GM11168 (cell line): ENCODE results near the gene DIPK1B.

Source experiments
- in situ Hi-C: fragments of 300-500 bp; cut with MboI; formaldehyde crosslinking; loops from one replicate; pipeline ENCODE4 v1.12.0; 2022; ENCODE audit warnings: low sequenced_read_pairs; ENCODE audit not compliant: unreplicated experiment

DIPK1B gene

DNA sequence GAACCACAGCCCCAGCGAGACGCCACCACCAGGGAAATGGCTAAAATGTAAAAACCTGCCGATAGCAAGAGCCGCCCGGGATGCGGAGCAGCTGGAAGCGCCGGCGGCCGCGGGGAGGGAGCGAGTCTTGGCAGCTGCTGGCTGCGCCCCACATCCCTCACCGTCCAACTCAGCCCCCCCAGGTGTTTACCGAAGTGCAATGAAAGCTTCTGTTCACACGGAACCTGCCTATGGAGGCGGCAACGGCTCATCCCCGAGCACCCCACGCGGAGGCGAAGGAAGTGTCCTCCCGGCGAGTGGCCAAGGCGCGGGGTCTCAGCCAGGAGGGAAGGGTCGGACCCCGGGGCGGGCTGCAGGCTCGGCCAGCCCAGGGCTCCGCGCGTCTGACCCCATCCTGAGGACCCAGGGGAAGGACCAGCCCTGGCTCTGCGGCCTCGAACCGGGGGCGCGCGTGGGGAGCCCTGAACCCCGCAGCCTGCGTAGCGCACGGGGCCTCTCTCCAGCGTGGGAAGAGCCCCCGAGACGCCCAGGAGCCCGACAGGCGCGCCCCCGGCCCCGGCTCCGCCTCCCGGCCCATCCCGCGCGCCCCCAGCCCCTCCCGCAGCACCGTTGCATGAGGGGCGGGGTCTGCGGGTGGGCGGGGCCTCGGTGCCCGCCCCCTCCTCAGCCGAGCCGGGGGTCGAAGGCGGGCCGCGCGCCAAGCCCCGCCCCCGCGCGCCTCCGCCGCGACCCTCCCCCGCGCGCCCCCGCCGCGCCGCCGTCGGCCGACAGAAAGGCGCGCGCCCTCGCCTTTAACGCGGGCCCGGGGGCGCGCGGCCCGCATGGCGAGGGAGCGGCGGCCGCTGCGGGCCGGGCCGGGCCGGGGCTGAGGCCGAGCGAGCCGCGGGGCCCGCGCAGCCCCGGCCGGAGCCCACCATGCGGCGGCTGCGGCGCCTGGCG, at the start of gene DIPK1B:
Gene DIPK1B, plus strand, starts transcription at position 822 of the 939 bp plus-strand sequence. Its CDS starts 94 bp downstream, at position 916.
- in situ Hi-C loops, result no loop called here

DNA sequence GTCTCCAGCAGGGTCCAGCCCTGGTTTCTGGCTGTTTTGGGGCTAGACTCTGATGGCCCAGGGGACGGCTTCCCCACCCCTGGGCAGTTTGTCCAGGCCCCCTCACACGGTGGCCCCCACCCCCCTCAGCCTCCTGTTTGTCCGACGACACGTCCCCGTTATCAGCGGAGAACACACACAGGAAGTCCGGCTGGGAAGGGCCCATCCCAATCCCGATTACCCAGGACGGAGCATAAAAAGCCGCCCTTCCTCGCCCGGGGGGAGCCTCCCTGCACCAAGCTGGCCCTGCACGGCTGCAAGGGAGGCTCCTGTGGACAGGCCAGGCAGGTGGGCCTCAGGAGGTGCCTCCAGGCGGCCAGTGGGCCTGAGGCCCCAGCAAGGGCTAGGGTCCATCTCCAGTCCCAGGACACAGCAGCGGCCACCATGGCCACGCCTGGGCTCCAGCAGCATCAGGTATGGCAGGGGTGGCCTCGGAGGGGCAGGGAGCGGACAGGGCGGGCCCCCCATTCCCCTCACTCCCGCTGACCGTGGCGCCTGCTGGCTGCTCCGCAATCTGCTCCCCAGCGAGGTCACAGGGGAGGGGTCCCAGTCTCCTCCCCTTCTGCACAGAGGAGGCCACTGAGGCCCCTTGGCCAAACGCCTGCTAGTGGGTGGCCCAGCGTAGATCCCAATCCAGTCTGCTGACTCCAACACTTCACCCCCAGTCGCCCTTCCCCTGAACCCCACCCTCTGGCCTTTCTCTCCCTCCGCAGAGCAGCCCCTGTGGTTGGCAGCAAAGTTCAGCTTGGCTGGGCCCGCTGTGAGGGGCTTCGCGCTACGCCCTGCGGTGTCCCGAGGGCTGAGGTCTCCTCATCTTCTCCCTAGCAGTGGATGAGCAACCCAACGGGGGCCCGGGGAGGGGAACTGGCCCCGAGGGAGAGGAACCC, 49.5 kb upstream of the DIPK1B start, which contains the start of gene EGFL7:
Gene EGFL7, plus strand, starts transcription at position 261 of the 926 bp plus-strand sequence. CDS start 5,367 bp downstream, outside the sequence.
- in situ Hi-C loops, result no loop called here

- in situ Hi-C loops, result no loop called here
These were observed 48.1 kb upstream of the DIPK1B start for GRCh38 chr9:136664000-136664915.

GRCh38 chr9:136665111-136665703, 47.2 kb upstream of the DIPK1B start:
- in situ Hi-C loops, result no loop called here

DNA sequence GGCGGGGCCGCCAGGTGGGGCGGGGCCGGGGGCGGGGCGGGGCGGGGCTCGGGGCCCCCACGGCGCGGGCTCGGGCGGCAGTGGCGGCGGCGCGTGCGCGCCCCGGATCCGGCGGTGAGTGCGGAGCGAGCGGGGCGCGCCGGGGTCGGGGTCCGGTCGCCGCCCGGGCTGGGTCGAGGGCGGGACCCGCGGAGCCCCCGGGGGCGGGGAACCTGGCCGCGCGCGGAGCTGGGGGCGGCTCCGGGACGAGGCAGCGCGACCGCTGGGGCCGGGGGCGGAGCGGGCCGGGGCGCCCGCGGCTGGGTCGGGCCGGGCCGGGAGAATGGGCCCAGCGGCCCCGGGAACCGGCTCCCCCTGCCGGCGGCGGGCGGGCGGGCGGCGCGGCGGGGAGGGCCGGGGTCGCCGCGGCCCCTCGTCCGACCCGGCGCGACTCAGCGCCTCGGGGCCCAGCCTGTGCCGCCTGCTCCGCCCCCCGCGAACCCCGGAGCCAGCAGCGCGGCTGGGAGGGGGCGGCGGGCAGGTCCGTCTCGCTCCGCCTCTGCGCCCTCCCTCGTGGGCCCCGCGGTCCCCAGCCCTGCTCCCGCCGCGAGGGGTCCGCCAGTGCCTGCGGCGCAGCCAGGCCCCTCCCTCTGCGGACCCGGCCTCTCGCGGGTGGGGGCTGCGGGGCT, 46.5 kb upstream of the DIPK1B start:
- in situ Hi-C loops, result no loop called here

- in situ Hi-C loops, result no loop called here
These were observed 45.8 kb upstream of the DIPK1B start for GRCh38 chr9:136666372-136667213.

GRCh38 chr9:136667214-136667939, 45.0 kb upstream of the DIPK1B start:
- in situ Hi-C loops, result no loop called here

DNA sequence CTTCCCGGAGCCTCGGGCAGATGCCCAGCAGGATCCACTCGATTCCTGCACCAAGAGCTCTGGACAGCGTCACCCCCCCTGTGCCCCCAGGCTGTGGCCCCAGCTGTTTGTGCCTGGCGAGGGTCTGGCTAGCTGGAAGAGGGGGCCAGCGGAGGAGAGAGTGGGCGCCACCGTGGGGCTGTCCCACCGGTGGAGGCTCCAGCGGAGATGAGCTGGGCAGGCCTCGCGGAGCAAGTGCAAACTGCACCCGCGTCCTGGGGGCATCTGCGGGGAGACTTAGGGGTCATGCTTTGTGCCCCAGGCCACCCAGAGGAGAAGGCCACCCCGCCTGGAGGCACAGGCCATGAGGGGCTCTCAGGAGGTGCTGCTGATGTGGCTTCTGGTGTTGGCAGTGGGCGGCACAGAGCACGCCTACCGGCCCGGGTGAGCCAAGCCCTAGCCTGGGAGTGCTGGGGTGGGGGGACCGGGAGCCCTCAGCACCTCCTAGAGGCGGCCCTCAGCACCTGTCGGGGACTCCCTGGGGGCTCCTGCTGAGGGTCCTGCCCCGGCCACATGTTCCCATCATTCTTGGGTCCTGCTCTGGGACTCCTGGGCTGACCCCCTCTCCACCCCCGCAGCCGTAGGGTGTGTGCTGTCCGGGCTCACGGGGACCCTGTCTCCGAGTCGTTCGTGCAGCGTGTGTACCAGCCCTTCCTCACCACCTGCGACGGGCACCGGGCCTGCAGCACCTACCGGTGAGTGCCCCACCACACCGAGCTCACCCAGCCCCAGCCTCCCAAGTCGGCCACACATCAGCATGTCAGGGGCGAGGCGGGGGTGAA, 44.2 kb upstream of the DIPK1B start:
- in situ Hi-C loops, result no loop called here

DNA sequence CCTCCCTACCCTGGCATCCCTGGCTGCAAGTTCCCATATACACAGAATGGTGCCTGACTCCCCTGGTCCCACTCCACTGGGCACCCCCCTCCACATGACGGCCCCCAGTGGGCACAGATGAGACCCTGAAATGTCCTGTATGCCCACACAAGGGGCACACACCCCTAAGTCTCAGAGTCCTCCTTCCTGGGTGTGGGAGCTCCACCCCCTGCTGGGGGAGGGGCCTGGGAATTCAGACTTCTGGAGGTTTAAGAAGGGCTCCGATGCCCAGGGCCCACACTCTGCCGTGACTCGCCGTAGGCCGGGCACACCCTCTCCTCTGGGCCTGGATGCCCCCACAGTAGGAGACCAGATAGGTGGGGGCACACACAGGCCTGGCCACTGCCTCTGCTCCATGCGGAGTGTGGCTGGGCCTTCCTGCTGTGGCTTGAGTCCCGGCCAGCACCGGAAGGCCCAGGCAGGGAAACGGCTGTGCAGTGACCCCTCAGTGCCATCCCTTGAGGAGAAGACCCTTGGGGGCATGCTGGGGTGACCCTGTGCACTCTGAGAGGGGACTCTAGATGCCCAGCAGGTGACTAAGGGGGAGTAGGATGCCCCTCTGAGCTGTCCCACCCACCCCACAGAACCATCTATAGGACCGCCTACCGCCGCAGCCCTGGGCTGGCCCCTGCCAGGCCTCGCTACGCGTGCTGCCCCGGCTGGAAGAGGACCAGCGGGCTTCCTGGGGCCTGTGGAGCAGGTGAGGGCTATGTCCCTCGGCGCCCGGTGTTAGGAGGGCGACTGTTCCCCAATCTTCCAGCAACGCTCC, 43.2 kb upstream of the DIPK1B start:
- in situ Hi-C loops, result no loop called here

DNA sequence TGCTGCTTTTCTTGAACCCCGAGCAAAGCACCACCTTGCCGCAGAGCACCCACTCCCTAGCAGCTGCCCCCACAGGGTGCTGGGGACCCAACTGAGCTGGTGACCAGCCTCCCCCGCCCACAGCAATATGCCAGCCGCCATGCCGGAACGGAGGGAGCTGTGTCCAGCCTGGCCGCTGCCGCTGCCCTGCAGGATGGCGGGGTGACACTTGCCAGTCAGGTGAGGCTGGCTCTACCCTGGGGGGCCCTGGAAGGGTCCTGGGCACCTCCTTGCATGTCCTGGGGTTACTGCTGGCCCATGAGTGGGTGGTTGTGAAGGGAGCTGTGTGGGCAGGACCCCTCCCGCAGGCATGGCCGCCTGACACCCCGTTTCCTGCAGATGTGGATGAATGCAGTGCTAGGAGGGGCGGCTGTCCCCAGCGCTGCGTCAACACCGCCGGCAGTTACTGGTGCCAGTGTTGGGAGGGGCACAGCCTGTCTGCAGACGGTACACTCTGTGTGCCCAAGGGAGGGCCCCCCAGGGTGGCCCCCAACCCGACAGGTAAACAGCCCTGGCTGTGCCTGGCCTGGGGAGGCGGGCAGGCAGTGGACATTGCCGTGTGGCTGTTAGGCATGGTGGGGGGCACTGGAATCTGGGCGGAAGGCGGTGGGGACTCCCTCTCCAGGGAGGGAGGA, 42.4 kb upstream of the DIPK1B start:
- in situ Hi-C loops, result no loop called here

DNA sequence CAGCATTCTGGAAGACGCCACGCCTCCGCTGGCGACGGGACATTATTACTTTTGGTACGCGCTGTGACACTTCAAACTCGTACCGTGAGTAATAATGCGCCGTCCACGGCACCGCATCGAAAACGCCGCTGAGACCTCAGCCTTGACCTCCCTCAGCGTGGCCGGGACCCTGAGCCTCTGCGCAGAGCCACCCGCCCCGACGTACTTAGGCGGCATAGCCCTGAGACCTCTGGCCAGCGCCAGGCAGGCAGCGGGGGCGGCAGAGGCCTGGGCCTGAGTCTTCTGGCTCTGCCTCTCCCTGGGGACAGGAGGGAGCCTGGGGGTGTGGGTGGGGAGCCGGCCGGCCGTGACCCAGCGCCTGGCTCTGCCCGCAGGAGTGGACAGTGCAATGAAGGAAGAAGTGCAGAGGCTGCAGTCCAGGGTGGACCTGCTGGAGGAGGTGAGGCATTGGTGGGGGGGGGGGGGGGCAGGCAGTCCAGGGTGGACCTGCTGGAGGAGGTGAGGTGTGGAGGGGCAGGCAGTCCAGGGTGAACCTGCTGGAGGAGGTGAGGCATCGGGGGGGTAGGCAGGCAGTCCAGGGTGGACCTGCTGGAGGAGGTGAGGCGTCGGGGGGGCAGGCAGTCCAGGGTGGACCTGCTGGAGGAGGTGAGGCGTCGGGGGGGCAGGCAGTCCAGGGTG, 41.7 kb upstream of the DIPK1B start:
- in situ Hi-C loops, result no loop called here

GRCh38 chr9:136671254-136671614, 41.1 kb upstream of the DIPK1B start:
- in situ Hi-C loops, result no loop called here

GRCh38 chr9:136671646-136672430, 40.5 kb upstream of the DIPK1B start:
- in situ Hi-C loops, result no loop called here
